GM19043 (cell line): ENCODE data around the gene TECPR2.

Source experiments
- ATAC-seq: cut with Tn5 transposase; IDR thresholded peaks from one replicate; pipeline ENCODE4 v1.9.1; 2021; ENCODE audit warnings: low read depth; ENCODE audit not compliant: unreplicated experiment

TECPR2 gene

DNA sequence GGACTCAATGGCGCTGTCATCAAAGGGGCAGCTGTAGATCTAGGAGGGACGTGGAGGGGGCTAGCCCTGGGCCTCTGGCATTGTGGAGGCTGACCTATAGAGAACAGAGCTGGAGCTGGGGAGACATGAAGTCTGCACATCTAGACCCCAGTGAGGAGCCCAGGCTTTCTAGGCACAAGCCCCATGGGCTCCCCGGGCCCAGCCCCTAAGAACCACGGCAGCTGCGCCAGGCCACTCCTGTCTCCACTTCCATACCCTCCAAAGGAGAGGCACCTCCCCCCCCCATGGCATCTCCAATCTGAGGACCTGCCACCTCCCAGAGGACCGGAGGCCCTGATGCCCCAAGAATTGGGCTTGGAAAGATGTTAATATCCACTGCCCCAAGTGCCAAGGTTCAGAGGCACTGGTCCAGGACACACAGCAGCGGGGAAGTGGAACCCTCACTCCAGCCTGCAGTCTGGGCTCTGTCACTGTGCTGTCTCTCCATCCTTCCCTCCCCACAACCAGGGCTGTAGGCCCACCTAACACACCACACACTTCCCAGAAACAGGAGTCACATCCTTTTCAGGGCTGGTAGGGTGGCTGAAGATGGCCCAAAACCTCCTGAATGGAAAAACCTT lies 142.4 kb downstream of the TECPR2 start:
- no peak for ATAC-seq

DNA sequence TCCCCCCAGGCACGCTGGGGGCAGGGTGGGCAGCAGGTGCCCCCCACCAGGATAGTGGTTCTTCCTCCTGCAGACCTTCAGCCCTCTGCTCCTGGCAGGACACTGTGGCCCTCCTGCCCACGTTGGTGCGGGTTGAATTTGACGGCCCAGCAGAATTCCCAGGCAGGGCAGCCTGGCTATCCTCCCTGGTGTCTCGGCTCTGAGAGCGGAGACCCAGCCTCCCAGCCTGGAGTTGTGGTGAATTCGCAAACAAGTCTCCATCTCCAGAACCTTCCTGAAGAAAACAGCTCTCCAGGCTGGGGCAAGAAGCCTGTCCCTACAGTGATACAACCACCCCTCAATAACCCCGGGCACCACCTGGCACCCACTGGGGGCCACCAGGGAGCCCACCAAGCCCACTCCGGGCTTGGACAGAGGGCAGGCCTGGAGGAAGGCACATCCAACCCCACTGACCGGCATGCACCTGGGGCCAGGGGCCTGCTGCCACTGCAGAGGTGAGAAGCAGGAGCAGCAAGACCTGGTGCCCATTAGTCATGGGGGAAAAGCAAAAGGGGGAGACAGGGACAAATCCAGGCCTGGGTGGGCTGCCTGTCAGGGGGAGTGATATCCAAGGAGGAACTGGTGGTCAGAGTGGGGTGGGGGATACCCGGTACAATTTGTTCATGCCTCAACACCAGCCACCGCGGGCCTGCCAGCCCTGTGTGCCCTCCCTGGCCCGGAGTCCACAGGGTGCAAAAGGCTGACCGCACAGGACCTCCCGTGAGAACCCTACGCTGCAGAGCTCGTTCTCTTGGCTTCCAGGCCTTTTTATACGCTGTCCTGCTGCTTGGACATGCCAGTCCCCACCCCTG lies 143.3 kb downstream of the TECPR2 start:
- no peak for ATAC-seq

DNA sequence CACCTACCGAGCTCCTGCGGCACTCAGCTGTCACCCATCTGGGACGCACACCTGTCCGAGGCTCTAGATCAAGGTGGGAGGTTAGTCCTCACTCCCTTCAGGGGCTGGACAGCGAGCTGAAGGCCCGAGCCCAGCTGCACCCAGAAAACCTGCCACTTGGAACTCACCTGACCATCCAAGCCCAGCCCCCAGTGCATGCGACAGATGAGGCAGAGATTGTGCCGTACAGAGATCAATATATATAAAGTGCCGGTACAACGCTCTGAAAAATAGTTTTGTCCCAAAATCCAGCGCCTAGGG lies 143.8 kb downstream of the TECPR2 start:
- no peak for ATAC-seq

- no peak for ATAC-seq
These were observed 144.5 kb downstream of the TECPR2 start for GRCh38 chr14:102507081-102507856.

- ATAC-seq, result no peak
These were observed 145.1 kb downstream of the TECPR2 start for GRCh38 chr14:102507857-102508312.

DNA sequence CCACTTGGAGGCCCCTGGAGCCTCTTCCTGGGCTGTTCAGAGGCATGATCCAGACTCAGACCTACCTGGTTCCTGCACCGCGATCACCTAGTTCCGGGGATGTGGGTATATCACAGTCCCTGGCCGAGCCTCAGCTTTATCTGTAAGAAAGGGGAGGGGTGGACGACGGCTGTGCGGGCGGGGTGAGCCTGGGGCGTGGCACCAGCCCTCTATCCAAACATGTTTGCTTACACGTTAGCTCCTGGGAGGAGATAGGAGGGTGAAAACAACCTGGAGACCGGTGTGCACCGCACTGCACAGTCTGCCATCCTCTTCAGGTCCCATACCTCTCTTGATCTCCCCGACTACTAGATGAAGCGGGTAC lies 145.7 kb downstream of the TECPR2 start:
- ATAC-seq, result no peak

GRCh38 chr14:102508774-102509745 lies 146.3 kb downstream of the TECPR2 start:
- ATAC-seq, result no peak

DNA sequence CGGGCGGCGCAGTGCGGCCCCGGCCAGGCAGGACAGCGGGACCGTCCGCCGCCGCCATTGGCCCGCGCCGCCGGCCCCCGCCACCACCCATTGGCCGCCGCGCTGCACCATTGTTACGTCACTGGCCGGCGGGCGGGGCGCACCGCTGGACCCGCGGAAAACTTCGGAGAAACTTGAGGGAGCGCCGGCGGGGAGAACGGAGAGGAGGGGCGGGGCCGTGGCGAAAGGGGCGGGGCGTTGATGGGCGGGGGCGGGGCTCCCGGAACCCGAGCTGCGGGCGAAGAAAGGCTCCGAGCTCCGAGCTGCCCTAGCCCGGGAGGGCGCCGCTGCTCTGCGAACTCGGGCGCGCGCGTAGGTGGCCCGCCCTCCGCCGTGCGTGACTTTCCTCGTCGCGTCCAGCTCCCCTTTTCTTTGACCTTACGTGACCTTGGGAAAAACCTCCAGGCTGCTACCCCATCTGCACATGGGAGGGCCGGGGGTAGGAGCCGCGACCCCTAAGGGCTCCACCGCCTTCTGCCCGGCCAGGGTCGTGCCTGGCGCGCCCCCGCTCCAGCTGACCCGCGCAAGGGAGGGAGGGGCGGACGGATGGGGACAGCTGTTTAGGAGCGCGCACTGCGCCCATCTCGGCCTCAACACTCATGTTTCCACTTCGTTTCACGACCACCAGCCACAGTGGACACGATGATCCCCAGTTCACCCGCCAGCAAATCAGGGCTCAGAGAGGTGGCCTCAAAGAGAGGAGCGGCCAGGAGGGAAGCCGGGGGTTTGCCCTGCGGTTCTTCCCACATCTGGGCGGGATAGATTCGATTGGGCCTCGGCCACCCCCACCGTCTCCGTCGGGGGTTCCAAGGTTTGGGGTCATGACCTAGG lies 147.2 kb downstream of the TECPR2 start, which contains the start of gene ANKRD9:
Gene ANKRD9 (minus strand): TSS at position 31 of the 870 bp plus-strand sequence. CDS start 1,887 bp downstream, outside the sequence.
- peak; percentile 79 for ATAC-seq

- no peak for ATAC-seq
These were observed 148.1 kb downstream of the TECPR2 start for GRCh38 chr14:102510616-102511520.

DNA sequence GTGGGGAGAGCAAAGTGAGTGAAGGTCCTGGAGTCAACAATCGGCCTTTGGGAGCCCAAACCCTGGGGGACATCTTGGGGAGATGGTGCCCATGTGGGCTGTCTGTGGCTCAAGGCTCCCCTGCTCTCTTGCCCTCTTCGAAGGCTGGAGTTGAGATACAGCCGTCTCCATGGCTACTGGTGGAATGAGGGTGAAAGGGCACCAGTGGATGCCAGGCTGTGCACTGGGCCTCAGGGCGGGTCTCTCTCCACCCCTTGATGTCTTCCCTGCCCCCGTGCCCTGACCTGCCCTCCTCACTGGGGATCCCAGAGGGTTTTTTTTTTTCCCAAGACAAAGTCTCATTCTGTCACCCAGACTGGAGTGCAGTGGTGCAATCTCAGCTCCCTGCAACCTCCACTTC lies 148.8 kb downstream of the TECPR2 start:
- no peak for ATAC-seq

DNA sequence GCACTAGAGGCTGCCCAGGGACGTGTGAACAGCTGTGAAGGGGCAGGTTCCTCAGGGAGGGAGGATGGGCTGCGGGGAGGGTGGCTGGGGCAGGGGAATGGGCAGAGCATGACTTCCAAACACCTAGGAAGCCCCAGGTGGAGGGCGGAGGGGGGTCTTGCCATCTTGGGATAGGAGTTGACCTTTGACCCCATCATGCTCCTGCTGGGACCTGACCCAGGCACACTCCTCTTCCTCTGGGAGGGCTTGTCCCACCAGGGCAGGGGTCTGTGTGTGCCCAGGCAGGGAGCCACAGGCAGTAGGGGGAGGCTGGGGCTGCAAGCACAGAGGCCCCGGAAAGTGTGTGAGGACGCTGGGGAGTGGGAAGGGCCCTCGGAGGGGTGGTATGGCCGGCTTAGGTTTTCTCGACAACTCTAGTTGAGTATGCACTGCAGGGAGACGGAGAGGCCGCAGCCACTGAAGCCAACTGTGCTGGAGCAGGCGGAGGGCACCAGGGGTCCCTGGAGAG lies 150.1 kb downstream of the TECPR2 start:
- no peak for ATAC-seq

- no peak for ATAC-seq
These were observed 151.4 kb downstream of the TECPR2 start for GRCh38 chr14:102513899-102514772.

DNA sequence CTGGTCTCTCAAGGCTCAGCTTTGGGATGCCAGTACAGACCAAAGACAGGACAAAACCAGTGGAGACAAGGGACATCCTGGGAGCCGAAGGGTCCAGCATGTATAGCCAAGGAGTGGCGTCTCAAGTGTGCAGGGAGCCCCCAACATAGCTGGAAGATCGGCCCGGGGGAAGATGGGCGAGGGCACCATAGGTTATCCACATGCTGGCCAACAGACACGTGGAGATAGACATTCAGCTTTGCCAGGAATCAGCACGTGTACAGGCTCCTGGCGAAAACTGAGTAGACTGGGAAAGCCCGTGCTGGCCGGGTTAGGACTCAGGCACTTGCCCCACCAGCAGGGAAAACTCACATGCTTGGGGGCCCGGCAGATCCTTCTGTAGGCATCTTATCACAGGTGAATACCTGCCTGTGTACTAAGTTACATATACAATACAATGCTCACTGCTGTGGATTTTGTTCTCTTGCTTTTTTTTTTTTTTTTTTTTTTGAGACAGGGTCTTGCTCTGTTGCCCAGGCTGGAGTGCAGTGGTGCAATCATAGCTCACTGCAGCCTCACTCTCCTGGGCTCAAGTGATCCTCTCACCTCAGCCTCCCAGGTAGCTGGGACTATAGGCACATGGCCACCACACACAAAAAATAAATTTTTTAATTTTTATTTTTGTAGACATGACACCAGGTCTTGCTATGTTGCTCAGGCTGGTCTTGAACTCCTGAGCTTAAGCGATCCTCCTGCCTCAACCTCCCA lies 152.4 kb downstream of the TECPR2 start:
- no peak for ATAC-seq

- ATAC-seq, result peak; percentile 56
These were observed 154.0 kb downstream of the TECPR2 start for GRCh38 chr14:102516531-102517391.

DNA sequence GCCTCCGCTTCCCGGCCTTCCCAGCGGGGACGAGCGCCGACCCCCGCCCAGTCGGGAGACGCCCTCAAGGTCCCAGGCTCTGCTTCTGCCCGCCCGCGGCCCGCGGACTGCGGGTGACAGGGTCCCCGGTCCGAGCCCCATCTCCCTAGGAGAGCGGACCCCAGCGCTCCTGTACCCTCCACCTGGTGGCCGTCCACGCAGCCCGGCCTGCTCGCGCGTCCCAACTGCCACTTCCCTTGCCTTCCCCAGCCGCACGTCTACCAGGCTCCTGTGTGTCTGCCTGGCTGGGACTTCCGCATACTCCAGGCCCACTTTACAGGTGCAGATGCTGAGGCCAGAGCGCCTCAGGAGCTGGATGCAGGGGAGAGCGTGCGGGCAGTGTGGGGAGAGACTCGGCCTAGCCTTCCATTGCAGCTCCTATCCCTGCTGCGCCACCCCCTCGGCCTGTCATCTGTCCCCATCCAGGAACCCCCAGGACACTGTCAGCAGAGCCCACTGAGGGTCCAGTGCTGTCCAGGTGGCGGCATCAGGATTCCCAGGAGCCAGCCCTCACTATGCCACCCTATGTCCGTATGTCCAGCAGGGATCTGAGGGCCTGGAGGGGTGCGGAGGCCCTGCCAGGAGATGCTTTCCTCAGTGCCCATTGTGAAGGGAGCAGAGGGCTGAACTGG lies 154.8 kb downstream of the TECPR2 start:
- ATAC-seq, result no peak
